ENCODE results near the gene BRIP1. TPM values are rescaled to one million over a fixed set of nuclear protein-coding genes. Genes with fewer than 3 reads are reported as not detected.
"Not testable (repeated sequence)": the region's sequence is repeated elsewhere in the genome, so short reads cannot be mapped to it uniquely, and the experiment has no call there.

BRIP1 gene
- total RNA-seq, 4 donors from 2014 or later: 0.13 to 0.42 (median 0.31) TPM

DNA sequence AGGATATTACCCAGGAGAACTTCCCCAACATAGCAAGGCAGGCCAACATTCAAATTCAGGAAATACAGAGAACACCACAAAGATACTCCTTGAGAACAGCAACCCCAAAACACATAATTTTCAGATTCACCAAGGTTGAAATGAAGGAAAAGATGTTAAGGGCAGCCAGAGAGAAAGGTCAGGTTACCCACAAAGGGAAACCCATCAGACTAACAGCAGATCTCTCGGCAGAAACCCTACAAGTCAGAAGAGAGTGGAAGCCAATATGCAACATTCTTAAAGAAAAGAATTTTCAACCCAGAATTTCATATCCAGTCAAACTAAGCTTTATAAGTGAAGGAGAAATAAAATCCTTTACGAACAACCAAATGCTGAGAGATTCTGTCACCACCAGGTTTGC, 188.7 kb downstream of the BRIP1 start:
- H3K27ac ChIP-seq (replicated peaks in 1 of 4); H3K27me3 ChIP-seq; H3K36me3 ChIP-seq; H3K4me1 ChIP-seq; DNase-seq (ENCODE audit: extremely low spot score); intact Hi-C loops (cut with DNase I); H3K4me3 ChIP-seq; H3K9me3 ChIP-seq: not testable (repeated sequence)
- 95% methylated on average over 2 of the region's 2 CpGs for WGBS

- DNase-seq (ENCODE audit: extremely low spot score); H3K27me3 ChIP-seq; H3K9me3 ChIP-seq; H3K27ac ChIP-seq (replicated peaks in 1 of 4); intact Hi-C loops (cut with DNase I); H3K4me3 ChIP-seq; H3K4me1 ChIP-seq; H3K36me3 ChIP-seq: not testable (repeated sequence)
- WGBS: 87% methylated on average over 13 of the region's 16 CpGs
These were observed 190.1 kb downstream of the BRIP1 start for GRCh38 chr17:61673019-61673897.

- Histone ChIP-seq H3K9me3 (no peaks in the 10 kb centered on the region), H3K27me3 (no peaks in the 10 kb centered on the region), H3K27ac (replicated peaks in 1 of 4) (no peak overlapping the region), H3K4me1 (no peaks in the 10 kb centered on the region), H3K4me3 (no peak overlapping the region), H3K36me3 (no peaks in the 10 kb centered on the region)
- WGBS: 61% methylated on average over 1 of the region's 1 CpG
- intact Hi-C loops (cut with DNase I): no loop called here
- no peak for DNase-seq (ENCODE audit: extremely low spot score)
- TF ChIP-seq POLR2A (IDR thresholded peaks at IDR 0.05; ENCODE audit: low read depth): no peak
- TF ChIP-seq CTCF (IDR thresholded peaks at IDR 0.05): no peak
- no peak for TF ChIP-seq POLR2AphosphoS5 (IDR thresholded peaks at IDR 0.05)
- TF ChIP-seq EP300 (IDR thresholded peaks at IDR 0.05): no peak
These were observed 191.2 kb downstream of the BRIP1 start for GRCh38 chr17:61672140-61672539.

GRCh38 chr17:61670691-61671090, 192.6 kb downstream of the BRIP1 start:
- no peak for TF ChIP-seq POLR2A (IDR thresholded peaks at IDR 0.05; ENCODE audit: low read depth)
- no peak for TF ChIP-seq POLR2AphosphoS5 (IDR thresholded peaks at IDR 0.05)
- TF ChIP-seq EP300 (IDR thresholded peaks at IDR 0.05): no peak
- no peak for TF ChIP-seq CTCF (IDR thresholded peaks at IDR 0.05)
- H3K9me3 ChIP-seq: no peaks in the 10 kb centered on the region
- H3K27ac ChIP-seq (replicated peaks in 1 of 4): no peak overlapping the region
- H3K4me1 ChIP-seq: no peaks in the 10 kb centered on the region
- intact Hi-C loops (cut with DNase I): no loop called here
- no peaks in the 10 kb centered on the region for H3K27me3 ChIP-seq
- 66% methylated on average over 2 of the region's 2 CpGs for WGBS
- DNase-seq (ENCODE audit: extremely low spot score): no peak
- H3K4me3 ChIP-seq: no peak overlapping the region
- no peaks in the 10 kb centered on the region for H3K36me3 ChIP-seq

DNA sequence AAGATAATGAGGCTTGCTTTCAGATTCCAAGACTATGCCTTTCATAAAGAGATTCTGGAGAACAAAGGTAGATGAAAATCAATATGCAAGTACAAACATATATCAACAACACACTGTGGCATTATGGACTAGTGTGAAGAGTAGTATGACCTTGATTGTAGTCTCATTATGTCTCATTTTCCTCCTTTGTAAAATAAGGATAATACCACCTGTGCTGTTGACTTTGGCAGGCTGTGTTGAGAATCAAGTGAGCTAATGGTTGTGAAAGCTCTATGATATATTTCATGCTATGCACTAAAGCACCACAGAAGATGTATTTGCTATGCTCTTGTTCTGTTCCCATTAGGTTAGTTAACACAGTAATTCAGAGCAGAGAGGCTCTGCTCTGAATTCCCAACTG, 193.8 kb downstream of the BRIP1 start:
- DNase-seq (ENCODE audit: extremely low spot score): no peak
- no peaks in the 10 kb centered on the region for H3K27me3 ChIP-seq
- no peak overlapping the region for H3K4me3 ChIP-seq
- no peaks in the 10 kb centered on the region for H3K4me1 ChIP-seq
- no peaks in the 10 kb centered on the region for H3K9me3 ChIP-seq
- TF ChIP-seq EP300 (IDR thresholded peaks at IDR 0.05): no peak
- no peak for TF ChIP-seq POLR2AphosphoS5 (IDR thresholded peaks at IDR 0.05)
- no peak for TF ChIP-seq POLR2A (IDR thresholded peaks at IDR 0.05; ENCODE audit: low read depth)
- TF ChIP-seq CTCF (IDR thresholded peaks at IDR 0.05): no peak
- no peak overlapping the region for H3K27ac ChIP-seq (replicated peaks in 1 of 4)
- no peaks in the 10 kb centered on the region for H3K36me3 ChIP-seq
- intact Hi-C loops (cut with DNase I): no loop called here

DNA sequence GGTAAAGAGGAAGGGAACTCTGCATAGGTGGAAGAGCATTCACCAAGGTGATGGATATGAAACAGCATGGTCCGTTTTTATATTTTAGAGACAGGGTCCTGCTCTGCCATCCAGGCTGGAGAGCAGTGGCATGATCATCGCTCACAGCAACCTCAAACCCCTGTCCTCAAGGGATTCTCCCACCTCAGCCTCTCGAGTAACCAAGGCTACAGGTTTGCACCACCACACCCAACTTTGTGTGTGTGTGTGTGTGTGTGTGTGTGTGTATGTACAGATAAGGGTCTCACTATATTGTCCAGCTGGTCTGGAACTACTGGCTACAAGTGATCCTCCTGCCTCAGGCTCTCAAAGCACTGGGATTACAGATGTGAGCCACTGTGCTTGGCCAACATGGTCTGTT, 194.8 kb downstream of the BRIP1 start:
- no peak for DNase-seq (ENCODE audit: extremely low spot score)
- Histone ChIP-seq H3K27ac (replicated peaks in 1 of 4) (no peak overlapping the region), H3K9me3 (no peaks in the 10 kb centered on the region), H3K27me3 (no peaks in the 10 kb centered on the region), H3K4me3 (no peak overlapping the region), H3K4me1 (no peaks in the 10 kb centered on the region), H3K36me3 (no peaks in the 10 kb centered on the region)
- WGBS: 84% methylated on average over 3 of the region's 3 CpGs
- TF ChIP-seq POLR2A (IDR thresholded peaks at IDR 0.05; ENCODE audit: low read depth): no peak
- no peak for TF ChIP-seq CTCF (IDR thresholded peaks at IDR 0.05)
- no peak for TF ChIP-seq EP300 (IDR thresholded peaks at IDR 0.05)
- TF ChIP-seq POLR2AphosphoS5 (IDR thresholded peaks at IDR 0.05): no peak
- intact Hi-C loops (cut with DNase I): no loop called here

DNA sequence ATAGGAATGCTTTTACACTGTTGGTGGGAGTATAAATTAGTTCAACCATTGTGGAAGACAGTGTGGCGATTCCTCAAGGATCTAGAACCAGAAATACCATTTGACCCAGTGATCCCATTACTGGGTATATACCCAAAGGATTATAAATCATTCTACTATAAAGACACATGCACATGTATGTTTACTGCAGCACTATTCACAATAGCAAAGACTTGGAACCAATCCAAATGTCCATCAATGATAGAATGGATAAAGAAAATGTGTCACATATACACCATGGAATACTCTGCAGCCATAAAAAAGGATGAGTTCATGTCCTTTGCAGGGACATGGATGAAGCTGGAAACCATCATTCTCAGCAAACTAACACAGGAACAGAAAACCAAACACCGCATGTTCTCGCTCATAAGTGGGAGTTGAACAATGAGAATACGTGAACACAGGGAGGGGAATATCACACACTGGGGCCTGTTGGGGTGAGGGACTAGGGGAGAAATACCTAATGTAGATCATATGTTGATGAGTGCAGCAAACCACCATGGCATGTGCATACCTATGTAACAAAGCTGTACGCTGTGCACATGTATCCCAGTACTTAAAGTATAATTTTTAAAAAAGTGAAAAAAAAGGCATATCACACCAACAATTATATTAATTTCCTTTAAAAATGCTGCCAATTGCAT, 196.8 kb downstream of the BRIP1 start:
- H3K36me3 ChIP-seq; H3K27ac ChIP-seq (replicated peaks in 1 of 4); H3K9me3 ChIP-seq; intact Hi-C loops (cut with DNase I); H3K4me1 ChIP-seq; DNase-seq (ENCODE audit: extremely low spot score); H3K4me3 ChIP-seq; H3K27me3 ChIP-seq: not testable (repeated sequence)
- 91% methylated on average over 5 of the region's 5 CpGs for WGBS
